Liver (tissue), 9 donors: Measurements from ENCODE around the gene UGT1A6. TPM values are rescaled to one million over a fixed set of nuclear protein-coding genes. Genes with fewer than 3 reads are reported as not detected.

Experiments used
- DNase-seq: peaks from one replicate; pipeline ENCODE4 v3.0.0-alpha.2; 2017; ENCODE audit warnings: low spot score
- H3K27ac ChIP-seq, 2 donors: one replicate each; pipeline ENCODE4 v1.7.0; 2013; ENCODE audit warnings: inconsistent platforms in 2 of 2, low read length in 2 of 2, control low read depth in 1 of 2, low read depth in 1 of 2, mild to moderate bottlenecking in 1 of 2
- H3K27me3 ChIP-seq, 4 donors: one replicate each; pipeline versions ENCODE4 v1.6.1 to v1.7.0; 2013; ENCODE audit warnings: low read length in 3 of 4, inconsistent platforms in 1 of 4, mild to moderate bottlenecking in 1 of 4, moderate library complexity in 1 of 4; ENCODE audit not compliant: control insufficient read depth in 4 of 4, insufficient read depth in 4 of 4
- H3K36me3 ChIP-seq, 4 donors: one replicate each; pipeline versions ENCODE4 v1.6.1 to v1.7.0; 2013; ENCODE audit warnings: low read length in 3 of 4, mild to moderate bottlenecking in 3 of 4, low read depth in 1 of 4, moderate library complexity in 1 of 4; ENCODE audit not compliant: control insufficient read depth in 4 of 4, insufficient read depth in 3 of 4
- H3K4me1 ChIP-seq, 4 donors: one replicate each; pipeline versions ENCODE4 v1.6.1 to v1.7.0; 2013; ENCODE audit warnings: low read length in 3 of 4, mild to moderate bottlenecking in 3 of 4, moderate library complexity in 1 of 4; ENCODE audit not compliant: control insufficient read depth in 4 of 4, insufficient read depth in 4 of 4
- H3K4me3 ChIP-seq, 3 donors: one replicate each; pipeline versions ENCODE4 v1.6.1 to v1.7.0; 2013; ENCODE audit warnings: low read length in 3 of 3, control low read depth in 1 of 3, low read depth in 1 of 3, mild to moderate bottlenecking in 1 of 3
- H3K9ac ChIP-seq, 2 donors: one replicate each; pipeline ENCODE4 v1.7.0; 2013; ENCODE audit warnings: low read length in 2 of 2, mild to moderate bottlenecking in 2 of 2, moderate library complexity in 2 of 2, control low read depth in 1 of 2, low read depth in 1 of 2
- H3K9me3 ChIP-seq, 4 donors: one replicate each; pipeline versions ENCODE4 v1.6.1 to v1.7.0; 2013; ENCODE audit warnings: low read length in 3 of 4; ENCODE audit not compliant: control insufficient read depth in 4 of 4
- FOXA1 ChIP-seq: IDR thresholded peaks from 2 replicates; pipeline ENCODE4 v1.6.1; 2016; ENCODE audit warnings: antibody characterized with exemption
- FOXA2 ChIP-seq: IDR thresholded peaks from 2 replicates; pipeline ENCODE4 v1.6.1; 2016; ENCODE audit warnings: antibody characterized with exemption
- GABPA ChIP-seq, 2 donors: IDR thresholded peaks in 1 of 2; conservative IDR thresholded peaks in 1 of 2; 2 replicates each; pipeline ENCODE4 v1.6.1; 2016; ENCODE audit warnings: antibody characterized with exemption in 2 of 2, mild to moderate bottlenecking in 1 of 2, moderate library complexity in 1 of 2
- HNF4A ChIP-seq, 2 donors: conservative IDR thresholded peaks; 2 replicates each; pipeline ENCODE4 v1.6.1; 2016; ENCODE audit warnings: antibody characterized with exemption in 2 of 2, mild to moderate bottlenecking in 2 of 2
- HNF4G ChIP-seq: IDR thresholded peaks from 2 replicates; pipeline ENCODE4 v1.6.1; 2016; ENCODE audit warnings: antibody characterized with exemption
- JUND ChIP-seq, 2 donors: IDR thresholded peaks; 2 replicates each; pipeline ENCODE4 v1.6.1; 2016; ENCODE audit warnings: antibody characterized with exemption in 2 of 2
- NR2F2 ChIP-seq: IDR thresholded peaks from 2 replicates; pipeline ENCODE4 v1.6.1; 2016; ENCODE audit warnings: antibody characterized with exemption
- RAD21 ChIP-seq, 2 donors: IDR thresholded peaks; 2 replicates each; pipeline ENCODE4 v1.6.1; 2016; ENCODE audit warnings: antibody characterized with exemption in 2 of 2, mild to moderate bottlenecking in 2 of 2
- RXRA ChIP-seq, 2 donors: IDR thresholded peaks; 2 replicates each; pipeline ENCODE4 v1.6.1; 2017 to 2018; ENCODE audit warnings: antibody characterized with exemption in 2 of 2, mild to moderate bottlenecking in 1 of 2
- SP1 ChIP-seq: IDR thresholded peaks from 2 replicates; pipeline ENCODE4 v1.6.1; 2018; ENCODE audit warnings: antibody characterized with exemption, mild to moderate bottlenecking
- TAF1 ChIP-seq: conservative IDR thresholded peaks from 2 replicates; pipeline ENCODE4 v1.6.1; 2016; ENCODE audit warnings: antibody characterized with exemption, mild to moderate bottlenecking
- YY1 ChIP-seq: IDR thresholded peaks from 2 replicates; pipeline ENCODE4 v1.6.1; 2016; ENCODE audit warnings: antibody characterized with exemption, mild to moderate bottlenecking
- WGBS: extraction: QIAGEN DNeasy Blood & Tissue Kit; methylation state at CpG from one replicate; pipeline ENCODE4 v1.1.7; 2013; 5-methylcytosine and 5-hydroxymethylcytosine counted together
- polyA plus RNA-seq, 2 donors: library from polyadenylated mRNA; stranded (reverse) in 1 of 2; unstranded in 1 of 2; fragments of 200-250 nt in 1 of 2; fragments of >200 nt in 1 of 2; fragmentation: Nextera tagmentation in 1 of 2; extraction: Ambion mirVana in 1 of 2; gene quantifications; one replicate each; pipeline versions ENCODE4 v1.2.1 to v1.2.3, GENCODE V29; 2013 to 2015
- total RNA-seq, 2 donors: library from RNA; depleted of rRNA; stranded (reverse); fragments of >200 nt; gene quantifications; one replicate each; pipeline ENCODE4 v1.2.3, GENCODE V29; 2014
- TF ChIP-seq, protein P1 (sequence below): fragments of 150-350 bp; IDR thresholded peaks from 2 replicates; pipeline ENCODE4 v1.5.1; 2017; ENCODE audit warnings: improper control_type of control experiment, low read depth, low read length; ENCODE audit not compliant: missing input control
- TF ChIP-seq, protein P2 (sequence below): IDR thresholded peaks from 2 replicates; pipeline ENCODE4 v1.6.1; 2016; ENCODE audit warnings: antibody characterized with exemption
- TF ChIP-seq, protein P3 (sequence below): IDR thresholded peaks from 2 replicates; pipeline ENCODE4 v1.6.1; 2016; ENCODE audit warnings: antibody characterized with exemption
- TF ChIP-seq, protein P4 (sequence below): IDR thresholded peaks from 2 replicates; pipeline ENCODE4 v1.6.1; 2016; ENCODE audit warnings: antibody characterized with exemption, mild to moderate bottlenecking
- donor health status: healthy.
- donor health status: healthy.
- donor health status: healthy.
- donor health status: healthy.
- donor health status: healthy.

The UGT1A6 gene
- total and polyA plus RNA-seq, 4 donors = 33.4 to 103 (median 46.5) TPM; not detected in 1

DNA sequence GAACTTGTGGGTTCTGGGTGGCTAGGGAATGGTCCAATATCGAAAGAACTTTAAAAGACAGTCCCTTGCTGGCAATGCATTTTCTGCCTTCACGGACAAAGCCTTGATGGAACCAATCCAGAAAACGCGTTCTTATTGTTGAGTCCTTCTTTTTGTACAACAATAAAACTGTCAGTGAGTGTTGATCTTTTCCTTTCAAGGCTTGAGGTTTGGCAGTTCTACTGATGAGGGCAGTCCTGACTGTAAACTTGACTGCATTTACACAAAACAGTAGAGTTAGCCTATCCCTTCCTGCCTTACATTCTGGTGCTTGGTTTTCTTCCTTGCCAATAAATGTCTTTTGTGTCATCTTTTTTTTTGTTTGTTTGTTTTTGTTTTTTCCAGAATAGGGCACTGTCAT, 13.5 kb upstream of the UGT1A6 start:
- H3K4me3 ChIP-seq = no peak overlapping the region
- no peak overlapping the region for H3K9ac ChIP-seq
- no peaks in the 10 kb centered on the region for H3K36me3 ChIP-seq
- TF ChIP-seq, protein P1, sequence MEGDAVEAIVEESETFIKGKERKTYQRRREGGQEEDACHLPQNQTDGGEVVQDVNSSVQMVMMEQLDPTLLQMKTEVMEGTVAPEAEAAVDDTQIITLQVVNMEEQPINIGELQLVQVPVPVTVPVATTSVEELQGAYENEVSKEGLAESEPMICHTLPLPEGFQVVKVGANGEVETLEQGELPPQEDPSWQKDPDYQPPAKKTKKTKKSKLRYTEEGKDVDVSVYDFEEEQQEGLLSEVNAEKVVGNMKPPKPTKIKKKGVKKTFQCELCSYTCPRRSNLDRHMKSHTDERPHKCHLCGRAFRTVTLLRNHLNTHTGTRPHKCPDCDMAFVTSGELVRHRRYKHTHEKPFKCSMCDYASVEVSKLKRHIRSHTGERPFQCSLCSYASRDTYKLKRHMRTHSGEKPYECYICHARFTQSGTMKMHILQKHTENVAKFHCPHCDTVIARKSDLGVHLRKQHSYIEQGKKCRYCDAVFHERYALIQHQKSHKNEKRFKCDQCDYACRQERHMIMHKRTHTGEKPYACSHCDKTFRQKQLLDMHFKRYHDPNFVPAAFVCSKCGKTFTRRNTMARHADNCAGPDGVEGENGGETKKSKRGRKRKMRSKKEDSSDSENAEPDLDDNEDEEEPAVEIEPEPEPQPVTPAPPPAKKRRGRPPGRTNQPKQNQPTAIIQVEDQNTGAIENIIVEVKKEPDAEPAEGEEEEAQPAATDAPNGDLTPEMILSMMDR = no peak
- no peak for TF ChIP-seq JUND (IDR thresholded peaks at IDR 0.05)
- DNase-seq = no peak
- 84% methylated on average over 4 of the region's 4 CpGs for WGBS
- peaks cover 5 to 23% (median 10%) of the 10 kb centered on the region in 4 donors for H3K4me1 ChIP-seq
- no peaks in the 10 kb centered on the region for H3K27me3 ChIP-seq
- no peak overlapping the region for H3K27ac ChIP-seq
- H3K9me3 ChIP-seq = no peaks in the 10 kb centered on the region

DNA sequence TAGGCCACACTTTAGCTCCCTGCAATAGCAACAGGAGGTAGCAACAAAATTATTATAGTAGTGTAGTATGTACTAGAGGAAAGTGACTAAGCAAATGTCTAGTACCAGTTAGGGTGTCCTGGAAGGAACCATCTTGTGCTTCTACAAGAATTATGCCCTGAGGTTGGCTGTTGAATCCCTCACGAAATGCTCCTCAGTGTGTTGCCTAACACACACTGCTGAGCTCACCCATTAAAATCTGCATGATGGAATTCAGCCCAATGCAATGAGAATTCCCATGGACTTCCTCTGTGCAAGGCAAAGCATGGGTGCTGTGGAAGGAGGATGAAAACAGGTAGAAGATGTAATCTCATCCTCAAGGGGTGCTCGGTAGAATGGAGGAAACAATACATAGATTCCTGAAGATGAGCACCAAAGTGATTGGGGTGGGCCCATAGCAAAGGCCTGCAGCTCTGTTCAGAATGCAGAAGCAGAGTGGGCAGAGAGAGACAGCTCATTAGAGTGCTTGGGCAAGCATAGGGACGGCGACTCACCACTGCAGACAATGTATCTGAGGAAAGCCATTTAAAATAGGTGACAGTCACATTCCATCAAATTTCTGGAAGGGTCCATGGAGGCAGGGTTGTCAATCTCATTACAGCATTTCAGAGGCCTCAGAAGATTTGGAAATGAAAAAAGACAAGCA, 12.2 kb upstream of the UGT1A6 start:
- DNase-seq = no peak
- 75% methylated on average over 4 of the region's 4 CpGs for WGBS
- TF ChIP-seq TAF1 = no peak
- TF ChIP-seq, protein P2, sequence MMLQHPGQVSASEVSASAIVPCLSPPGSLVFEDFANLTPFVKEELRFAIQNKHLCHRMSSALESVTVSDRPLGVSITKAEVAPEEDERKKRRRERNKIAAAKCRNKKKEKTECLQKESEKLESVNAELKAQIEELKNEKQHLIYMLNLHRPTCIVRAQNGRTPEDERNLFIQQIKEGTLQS = no peak
- no peak for TF ChIP-seq SP1
- TF ChIP-seq JUND (IDR thresholded peaks at IDR 0.05) = no peak
- TF ChIP-seq, protein P1 = no peak
- TF ChIP-seq HNF4G = no peak
- TF ChIP-seq, protein P3, sequence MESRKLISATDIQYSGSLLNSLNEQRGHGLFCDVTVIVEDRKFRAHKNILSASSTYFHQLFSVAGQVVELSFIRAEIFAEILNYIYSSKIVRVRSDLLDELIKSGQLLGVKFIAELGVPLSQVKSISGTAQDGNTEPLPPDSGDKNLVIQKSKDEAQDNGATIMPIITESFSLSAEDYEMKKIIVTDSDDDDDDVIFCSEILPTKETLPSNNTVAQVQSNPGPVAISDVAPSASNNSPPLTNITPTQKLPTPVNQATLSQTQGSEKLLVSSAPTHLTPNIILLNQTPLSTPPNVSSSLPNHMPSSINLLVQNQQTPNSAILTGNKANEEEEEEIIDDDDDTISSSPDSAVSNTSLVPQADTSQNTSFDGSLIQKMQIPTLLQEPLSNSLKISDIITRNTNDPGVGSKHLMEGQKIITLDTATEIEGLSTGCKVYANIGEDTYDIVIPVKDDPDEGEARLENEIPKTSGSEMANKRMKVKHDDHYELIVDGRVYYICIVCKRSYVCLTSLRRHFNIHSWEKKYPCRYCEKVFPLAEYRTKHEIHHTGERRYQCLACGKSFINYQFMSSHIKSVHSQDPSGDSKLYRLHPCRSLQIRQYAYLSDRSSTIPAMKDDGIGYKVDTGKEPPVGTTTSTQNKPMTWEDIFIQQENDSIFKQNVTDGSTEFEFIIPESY = no peak
- no peak for TF ChIP-seq GABPA (IDR thresholded peaks at IDR 0.05 in 1 of 2, conservative IDR thresholded peaks at IDR 0.05 in 1 of 2)
- no peak for TF ChIP-seq FOXA1
- no peak for TF ChIP-seq FOXA2
- TF ChIP-seq NR2F2 = no peak
- no peak for TF ChIP-seq HNF4A (conservative IDR thresholded peaks at IDR 0.05)
- no peak for TF ChIP-seq RXRA (IDR thresholded peaks at IDR 0.05)
- TF ChIP-seq YY1 = no peak
- TF ChIP-seq RAD21 (IDR thresholded peaks at IDR 0.05) = no peak
- TF ChIP-seq, protein P4, sequence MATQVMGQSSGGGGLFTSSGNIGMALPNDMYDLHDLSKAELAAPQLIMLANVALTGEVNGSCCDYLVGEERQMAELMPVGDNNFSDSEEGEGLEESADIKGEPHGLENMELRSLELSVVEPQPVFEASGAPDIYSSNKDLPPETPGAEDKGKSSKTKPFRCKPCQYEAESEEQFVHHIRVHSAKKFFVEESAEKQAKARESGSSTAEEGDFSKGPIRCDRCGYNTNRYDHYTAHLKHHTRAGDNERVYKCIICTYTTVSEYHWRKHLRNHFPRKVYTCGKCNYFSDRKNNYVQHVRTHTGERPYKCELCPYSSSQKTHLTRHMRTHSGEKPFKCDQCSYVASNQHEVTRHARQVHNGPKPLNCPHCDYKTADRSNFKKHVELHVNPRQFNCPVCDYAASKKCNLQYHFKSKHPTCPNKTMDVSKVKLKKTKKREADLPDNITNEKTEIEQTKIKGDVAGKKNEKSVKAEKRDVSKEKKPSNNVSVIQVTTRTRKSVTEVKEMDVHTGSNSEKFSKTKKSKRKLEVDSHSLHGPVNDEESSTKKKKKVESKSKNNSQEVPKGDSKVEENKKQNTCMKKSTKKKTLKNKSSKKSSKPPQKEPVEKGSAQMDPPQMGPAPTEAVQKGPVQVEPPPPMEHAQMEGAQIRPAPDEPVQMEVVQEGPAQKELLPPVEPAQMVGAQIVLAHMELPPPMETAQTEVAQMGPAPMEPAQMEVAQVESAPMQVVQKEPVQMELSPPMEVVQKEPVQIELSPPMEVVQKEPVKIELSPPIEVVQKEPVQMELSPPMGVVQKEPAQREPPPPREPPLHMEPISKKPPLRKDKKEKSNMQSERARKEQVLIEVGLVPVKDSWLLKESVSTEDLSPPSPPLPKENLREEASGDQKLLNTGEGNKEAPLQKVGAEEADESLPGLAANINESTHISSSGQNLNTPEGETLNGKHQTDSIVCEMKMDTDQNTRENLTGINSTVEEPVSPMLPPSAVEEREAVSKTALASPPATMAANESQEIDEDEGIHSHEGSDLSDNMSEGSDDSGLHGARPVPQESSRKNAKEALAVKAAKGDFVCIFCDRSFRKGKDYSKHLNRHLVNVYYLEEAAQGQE = no peak
- Histone ChIP-seq H3K4me1 (peaks cover 3 to 14% (median 4%) of the 10 kb centered on the region in 4 donors), H3K9ac (no peak overlapping the region), H3K27me3 (no peaks in the 10 kb centered on the region), H3K4me3 (no peak overlapping the region), H3K36me3 (no peaks in the 10 kb centered on the region), H3K27ac (no peak overlapping the region), H3K9me3 (no peaks in the 10 kb centered on the region)
